ENCODE results near the gene CCDC170. TPM values are rescaled to one million over a fixed set of nuclear protein-coding genes. Genes with fewer than 3 reads are reported as not detected.
"Not testable (repeated sequence)": the region's sequence is repeated elsewhere in the genome, so short reads cannot be mapped to it uniquely, and the experiment has no call there.

CCDC170 gene
- polyA plus RNA-seq, 1 experiment: 1.9 TPM

- CTCF ChIA-PET: interaction anchor here (1.1 kb wide), 1 partner anchor 11 kb away, joined by 3 read pairs; no protein-coding TSS in a partner anchor
- TF ChIP-seq CTCF (IDR thresholded peaks at IDR 0.05; ENCODE audit: low read depth, low read length): no peak
- no peak for DNase-seq (ENCODE audit: low read depth, low spot score)
Measured at GRCh38 chr6:151451417-151451949, 42.3 kb upstream of the CCDC170 start.

DNA sequence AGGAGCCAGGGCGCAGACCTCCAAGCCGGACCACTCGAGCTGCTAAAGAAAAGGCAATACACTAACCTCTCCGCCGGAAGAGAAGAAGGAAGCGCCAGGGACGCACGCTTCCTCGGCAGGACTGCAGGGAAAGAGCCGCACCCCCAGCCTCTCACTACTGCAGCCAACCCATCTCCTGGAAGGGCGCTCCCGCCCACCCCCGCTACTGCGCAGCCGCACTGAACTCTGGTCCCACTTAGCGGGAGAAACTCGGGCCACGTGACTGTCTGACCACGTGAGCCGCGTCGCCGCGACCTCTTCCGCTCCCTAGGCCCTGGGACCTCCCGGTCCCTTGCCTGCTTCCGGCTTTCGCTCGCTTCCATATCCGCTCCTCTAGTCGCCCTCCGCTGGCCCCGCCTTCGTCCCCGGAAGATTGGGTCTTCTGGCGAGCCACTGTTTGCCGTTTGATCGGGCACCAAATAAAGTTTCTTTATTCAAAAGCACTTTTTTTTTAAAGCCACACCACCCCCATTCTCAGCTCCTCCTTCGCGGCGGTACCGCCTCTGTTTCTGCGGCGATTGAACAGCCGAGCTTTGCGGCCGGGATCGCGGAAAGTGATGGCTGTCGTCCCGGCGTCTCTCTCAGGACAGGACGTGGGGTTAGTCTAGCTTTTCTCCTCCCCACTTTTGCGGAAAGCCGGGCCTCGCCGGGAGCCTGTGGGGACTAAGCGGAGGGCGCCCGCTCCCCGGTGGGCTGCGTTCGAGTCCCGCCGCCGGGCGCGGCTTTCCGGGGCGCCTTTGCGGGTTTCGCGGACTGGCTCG, 41.7 kb upstream of the CCDC170 start, which contains the start of gene RMND1:
Gene RMND1 (minus strand): TSS at position 177 of the 800 bp plus-strand sequence. CDS start 6,315 bp downstream, outside the sequence.
- H3K4me3 ChIP-seq (ENCODE audit: low read depth, low read length): peak within 1 kb of the TSS; percentile 96
- ChIA-PET CTCF (interaction anchor here (0.5 to 1.1 kb wide), 2 partner anchors 12 to 259 kb away, joined by 3 read pairs; no protein-coding TSS in a partner anchor), POLR2A (interaction anchor here (0.6 to 1.0 kb wide), 4 partner anchors 10 to 646 kb away, joined by 3 to 7 read pairs (median 4); no protein-coding TSS in a partner anchor)
- no peaks in the 10 kb centered on the region; the same call in 1 of the 2 replicates for H3K9me3 ChIP-seq (ENCODE audit: control insufficient read depth, insufficient read depth, low read length)
- H3K27ac ChIP-seq (ENCODE audit: low read depth, low read length): peak within 1 kb of the TSS; percentile 77
- no peaks in the 10 kb centered on the region for H3K27me3 ChIP-seq (ENCODE audit: control insufficient read depth, insufficient read depth, low read length)
- no peak for TF ChIP-seq CTCF (IDR thresholded peaks at IDR 0.05; ENCODE audit: low read depth, low read length)
- DNase-seq (ENCODE audit: low read depth, low spot score): peak; percentile 100

More at GRCh38 chr6:151451417-151451949, 42.3 kb upstream of the CCDC170 start:
- H3K27me3 ChIP-seq (ENCODE audit: control insufficient read depth, insufficient read depth, low read length): no peaks in the 10 kb centered on the region
- H3K4me3 ChIP-seq (ENCODE audit: low read depth, low read length): peak overlapping the region; percentile 96
- peak overlapping the region; percentile 68 for H3K27ac ChIP-seq (ENCODE audit: low read depth, low read length)
- POLR2A ChIA-PET: interaction anchor here (0.6 to 0.8 kb wide), 2 partner anchors 9 to 44 kb away, joined by 3 to 7 read pairs; no protein-coding TSS in a partner anchor
- no peaks in the 10 kb centered on the region; the same call in 1 of the 2 replicates for H3K9me3 ChIP-seq (ENCODE audit: control insufficient read depth, insufficient read depth, low read length)

- no peak for TF ChIP-seq CTCF (IDR thresholded peaks at IDR 0.05; ENCODE audit: low read depth, low read length)
- Histone ChIP-seq H3K27ac (ENCODE audit: low read depth, low read length) (peak overlapping the region; percentile 77), H3K27me3 (ENCODE audit: control insufficient read depth, insufficient read depth, low read length) (no peaks in the 10 kb centered on the region), H3K9me3 (ENCODE audit: control insufficient read depth, insufficient read depth, low read length) (no peaks in the 10 kb centered on the region; the same call in 1 of the 2 replicates), H3K4me3 (ENCODE audit: low read depth, low read length) (peak overlapping the region; percentile 80)
- CTCF ChIA-PET: interaction anchor here (0.9 to 1.5 kb wide), 2 partner anchors 13 to 48 kb away, joined by 3 to 6 read pairs; no protein-coding TSS in a partner anchor
- POLR2A ChIA-PET: interaction anchor here (0.9 to 1.0 kb wide), 2 partner anchors 15 to 16 kb away, joined by 3 read pairs; no protein-coding TSS in a partner anchor
- no peak for DNase-seq (ENCODE audit: low read depth, low spot score)
Measured at GRCh38 chr6:151452750-151453427, 40.9 kb upstream of the CCDC170 start.

GRCh38 chr6:151455751-151456398, 37.9 kb upstream of the CCDC170 start:
- DNase-seq (ENCODE audit: low read depth, low spot score); CTCF ChIA-PET; H3K27ac ChIP-seq (ENCODE audit: low read depth, low read length); H3K27me3 ChIP-seq (ENCODE audit: control insufficient read depth, insufficient read depth, low read length); H3K4me3 ChIP-seq (ENCODE audit: low read depth, low read length); POLR2A ChIA-PET; H3K9me3 ChIP-seq (ENCODE audit: control insufficient read depth, insufficient read depth, low read length): not testable (repeated sequence)

- H3K27ac ChIP-seq (ENCODE audit: low read depth, low read length): no peak overlapping the region
- H3K4me3 ChIP-seq (ENCODE audit: low read depth, low read length): no peak overlapping the region
- no peak for DNase-seq (ENCODE audit: low read depth, low spot score)
- H3K9me3 ChIP-seq (ENCODE audit: control insufficient read depth, insufficient read depth, low read length): no peaks in the 10 kb centered on the region
- TF ChIP-seq CTCF (IDR thresholded peaks at IDR 0.05; ENCODE audit: low read depth, low read length): no peak
- ChIA-PET CTCF (no interaction called here), POLR2A (no interaction called here)
- no peaks in the 10 kb centered on the region for H3K27me3 ChIP-seq (ENCODE audit: control insufficient read depth, insufficient read depth, low read length)
Measured at GRCh38 chr6:151461673-151462072, 32.1 kb upstream of the CCDC170 start.
